ENCODE measurements around the gene EEFSEC.
"Not testable (repeated sequence)": the region's sequence is repeated elsewhere in the genome, so short reads cannot be mapped to it uniquely, and the experiment has no call there.

The EEFSEC gene

GRCh38 chr3:128152419-128153155 is 694 bp upstream of the EEFSEC start:
- no peak for DNase-seq

- DNase-seq, result not testable (repeated sequence)
Observed at GRCh38 chr3:128154354-128154753, 1.1 kb downstream of the EEFSEC start.

GRCh38 chr3:128155616-128156360 is 2.5 kb downstream of the EEFSEC start:
- DNase-seq, result no peak

- no peak for DNase-seq
Observed at GRCh38 chr3:128160661-128161060, 7.4 kb downstream of the EEFSEC start.

GRCh38 chr3:128163432-128163831 is 10.2 kb downstream of the EEFSEC start:
- no peak for DNase-seq

- no peak for DNase-seq
Observed at GRCh38 chr3:128166971-128167453, 13.7 kb downstream of the EEFSEC start.

- DNase-seq, result no peak
Observed at GRCh38 chr3:128167646-128167972, 14.3 kb downstream of the EEFSEC start.

GRCh38 chr3:128167973-128168674 is 14.8 kb downstream of the EEFSEC start:
- no peak for DNase-seq

GRCh38 chr3:128168836-128169235 is 15.6 kb downstream of the EEFSEC start:
- DNase-seq, result no peak

GRCh38 chr3:128170866-128171516 is 17.7 kb downstream of the EEFSEC start:
- DNase-seq, result no peak

GRCh38 chr3:128173200-128173599 is 19.9 kb downstream of the EEFSEC start:
- DNase-seq, result no peak

GRCh38 chr3:128173849-128174248 is 20.6 kb downstream of the EEFSEC start:
- DNase-seq, result no peak

GRCh38 chr3:128174675-128175590 is 21.7 kb downstream of the EEFSEC start:
- no peak for DNase-seq

GRCh38 chr3:128175768-128176167 is 22.5 kb downstream of the EEFSEC start:
- DNase-seq, result no peak

GRCh38 chr3:128176276-128176833 is 23.1 kb downstream of the EEFSEC start:
- no peak for DNase-seq

- no peak for DNase-seq
Observed at GRCh38 chr3:128177865-128178264, 24.6 kb downstream of the EEFSEC start.

- DNase-seq, result no peak
Observed at GRCh38 chr3:128178782-128179483, 25.7 kb downstream of the EEFSEC start.

- no peak for DNase-seq
Observed at GRCh38 chr3:128179484-128179819, 26.2 kb downstream of the EEFSEC start.

GRCh38 chr3:128180436-128180835 is 27.2 kb downstream of the EEFSEC start:
- no peak for DNase-seq

- no peak for DNase-seq
Observed at GRCh38 chr3:128180913-128181312, 27.6 kb downstream of the EEFSEC start.

GRCh38 chr3:128182656-128183055 is 29.4 kb downstream of the EEFSEC start:
- DNase-seq, result no peak
